GM12864 (cell line): ENCODE measurements around the gene DUOXA2.

Source experiments
- DNase-seq: peaks from one replicate; pipeline ENCODE4 v3.0.0-alpha.2; 2011; ENCODE audit warnings: low read depth
- H3K4me3 ChIP-seq: 2 replicates; pipeline ENCODE4 v1.5.1; 2011; ENCODE audit warnings: mild to moderate bottlenecking, low read depth, low read length, control low read depth
- TF ChIP-seq, protein P1 (sequence below): IDR thresholded peaks from 2 replicates; pipeline ENCODE4 v1.5.1; 2011; ENCODE audit warnings: low read depth, mild to moderate bottlenecking, moderate library complexity, low read length, control low read depth, inconsistent platforms; ENCODE audit errors: missing control alignments

DUOXA2 gene

DNA sequence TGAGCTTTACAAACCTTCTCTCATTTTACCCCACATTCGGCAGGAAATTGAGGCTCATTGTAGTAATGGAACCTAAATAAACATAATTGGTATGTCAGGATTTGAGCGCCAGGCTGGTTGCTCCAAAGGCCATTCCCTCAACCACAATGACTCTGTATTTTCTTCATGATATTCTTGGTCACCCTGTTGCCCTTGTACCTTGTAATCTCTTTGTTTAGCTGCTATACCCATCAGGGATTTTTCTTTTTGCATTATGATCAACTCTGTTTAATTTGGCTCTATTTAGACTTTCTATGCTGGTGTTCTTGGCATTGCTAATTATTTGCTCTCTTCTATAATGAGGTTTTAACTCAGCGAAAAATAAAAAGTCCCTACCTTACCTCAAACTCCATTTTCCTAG is 30.0 kb upstream of the DUOXA2 start:
- TF ChIP-seq, protein P1, sequence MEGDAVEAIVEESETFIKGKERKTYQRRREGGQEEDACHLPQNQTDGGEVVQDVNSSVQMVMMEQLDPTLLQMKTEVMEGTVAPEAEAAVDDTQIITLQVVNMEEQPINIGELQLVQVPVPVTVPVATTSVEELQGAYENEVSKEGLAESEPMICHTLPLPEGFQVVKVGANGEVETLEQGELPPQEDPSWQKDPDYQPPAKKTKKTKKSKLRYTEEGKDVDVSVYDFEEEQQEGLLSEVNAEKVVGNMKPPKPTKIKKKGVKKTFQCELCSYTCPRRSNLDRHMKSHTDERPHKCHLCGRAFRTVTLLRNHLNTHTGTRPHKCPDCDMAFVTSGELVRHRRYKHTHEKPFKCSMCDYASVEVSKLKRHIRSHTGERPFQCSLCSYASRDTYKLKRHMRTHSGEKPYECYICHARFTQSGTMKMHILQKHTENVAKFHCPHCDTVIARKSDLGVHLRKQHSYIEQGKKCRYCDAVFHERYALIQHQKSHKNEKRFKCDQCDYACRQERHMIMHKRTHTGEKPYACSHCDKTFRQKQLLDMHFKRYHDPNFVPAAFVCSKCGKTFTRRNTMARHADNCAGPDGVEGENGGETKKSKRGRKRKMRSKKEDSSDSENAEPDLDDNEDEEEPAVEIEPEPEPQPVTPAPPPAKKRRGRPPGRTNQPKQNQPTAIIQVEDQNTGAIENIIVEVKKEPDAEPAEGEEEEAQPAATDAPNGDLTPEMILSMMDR: no peak
- DNase-seq: no peak
- H3K4me3 ChIP-seq: no peak overlapping the region

DNA sequence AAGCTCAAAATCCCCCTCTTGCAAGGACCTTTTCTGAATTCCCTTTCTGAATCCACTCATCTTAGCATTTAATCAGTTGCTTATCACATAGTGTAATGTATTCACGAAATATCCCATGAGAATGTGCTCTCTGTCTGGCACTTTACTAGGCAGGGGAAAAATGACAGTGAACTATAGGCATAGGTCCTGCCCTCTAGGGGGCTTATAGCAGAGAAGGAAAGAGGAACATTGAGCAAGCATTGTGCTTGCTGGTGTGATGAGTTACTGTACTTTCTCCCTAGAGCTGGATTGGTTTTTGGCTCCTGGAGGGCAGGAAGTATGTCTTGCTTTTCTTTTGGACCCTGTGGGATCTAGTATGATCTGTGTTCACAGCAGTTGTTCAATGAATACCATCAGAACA is 26.6 kb upstream of the DUOXA2 start:
- DNase-seq: no peak
- TF ChIP-seq, protein P1: peak; percentile 31
- no peak overlapping the region for H3K4me3 ChIP-seq

DNA sequence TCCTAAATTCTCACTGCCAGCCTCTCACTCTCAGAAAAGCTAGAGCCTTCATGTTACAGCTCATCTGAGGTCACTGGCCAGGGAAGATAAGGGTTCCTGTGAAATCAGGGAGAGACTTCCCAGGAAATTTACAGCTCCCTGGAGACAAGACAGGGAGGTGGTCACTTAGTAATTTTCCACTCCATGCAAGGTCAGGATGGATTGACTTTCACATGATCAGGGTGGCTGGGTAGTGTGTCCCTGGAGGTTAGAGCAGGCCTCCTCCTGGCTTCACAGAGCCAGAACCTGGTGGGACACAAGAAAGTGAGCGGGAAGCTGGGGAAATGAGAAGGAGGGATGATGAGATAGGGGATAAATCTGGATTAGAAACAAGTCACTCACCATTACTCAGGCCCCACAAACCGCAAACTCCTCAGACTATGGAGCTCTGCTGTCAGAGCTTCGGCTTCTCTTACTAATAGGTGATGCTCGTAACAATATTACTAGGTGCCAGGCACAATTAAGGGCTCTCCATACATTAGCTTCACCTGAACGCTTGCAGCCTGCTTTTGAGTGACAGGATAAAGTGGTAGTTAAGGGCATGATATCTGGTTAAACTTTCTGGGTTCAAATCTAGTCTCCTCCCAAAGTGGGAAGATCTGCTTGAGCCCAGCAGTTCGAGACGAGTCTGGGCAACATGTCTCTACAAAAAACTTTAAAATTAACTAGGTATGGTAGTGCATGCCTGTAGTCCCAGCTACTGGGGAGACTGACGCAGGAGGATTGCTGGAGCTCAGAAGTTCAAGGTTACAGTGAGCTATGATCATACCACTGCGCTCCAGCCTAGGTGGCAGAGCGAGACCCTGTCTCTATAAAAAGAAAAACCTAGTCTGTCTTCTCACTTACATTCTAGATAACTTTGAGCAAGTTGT is 25.1 kb upstream of the DUOXA2 start:
- no peak for DNase-seq
- no peak overlapping the region for H3K4me3 ChIP-seq
- TF ChIP-seq, protein P1: no peak

DNA sequence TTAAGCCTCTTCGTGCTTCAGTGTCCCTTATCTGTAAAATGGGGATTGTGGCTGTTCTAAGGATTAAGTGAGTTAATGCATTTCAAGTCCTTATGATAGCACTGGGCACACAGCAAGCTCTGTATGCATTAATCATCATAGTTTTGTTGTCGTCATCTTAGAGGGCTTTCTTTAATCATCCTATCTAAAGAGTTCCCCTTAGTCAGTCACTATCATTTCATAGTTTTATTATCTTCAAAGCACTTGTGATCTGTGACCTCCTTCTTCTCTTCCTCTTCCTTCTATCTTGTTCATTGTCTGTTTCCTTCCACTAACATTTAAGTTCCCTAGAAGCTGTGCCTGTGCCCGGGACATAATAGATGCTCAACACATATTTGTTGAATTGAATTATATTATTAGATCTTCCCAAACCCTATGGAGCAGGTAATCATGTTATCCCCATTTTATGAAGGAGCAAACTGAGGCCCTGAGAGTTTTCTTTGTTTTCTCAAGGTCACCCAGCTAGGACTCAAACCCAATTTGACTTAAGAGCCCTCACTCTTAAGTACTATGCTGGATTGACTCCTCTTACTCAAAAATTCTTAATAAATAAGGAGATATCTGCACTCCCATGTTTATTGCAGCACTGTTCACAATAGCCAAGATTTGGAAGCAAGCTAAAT is 24.3 kb upstream of the DUOXA2 start:
- TF ChIP-seq, protein P1: no peak
- no peak overlapping the region for H3K4me3 ChIP-seq
- no peak for DNase-seq

DNA sequence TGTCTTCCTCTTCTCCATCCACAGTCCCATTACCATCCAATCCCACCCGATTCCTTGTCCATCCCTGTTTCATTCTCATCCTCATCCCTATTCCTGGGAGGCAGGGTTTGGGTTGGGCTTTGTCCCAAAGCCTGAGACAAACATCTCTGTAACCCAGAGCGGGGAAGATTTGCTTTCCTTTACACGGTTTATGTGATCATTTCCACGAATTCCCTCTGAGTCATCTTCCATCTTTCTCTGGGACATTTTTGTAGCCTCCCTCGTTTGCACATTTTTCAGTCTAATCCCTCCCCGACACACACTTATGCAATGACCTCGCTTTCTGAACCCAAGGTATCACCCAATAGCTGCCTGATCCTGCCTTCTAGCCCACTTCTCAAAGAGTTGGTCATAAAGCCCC is 23.0 kb upstream of the DUOXA2 start:
- H3K4me3 ChIP-seq: no peak overlapping the region
- TF ChIP-seq, protein P1: no peak
- no peak for DNase-seq

DNA sequence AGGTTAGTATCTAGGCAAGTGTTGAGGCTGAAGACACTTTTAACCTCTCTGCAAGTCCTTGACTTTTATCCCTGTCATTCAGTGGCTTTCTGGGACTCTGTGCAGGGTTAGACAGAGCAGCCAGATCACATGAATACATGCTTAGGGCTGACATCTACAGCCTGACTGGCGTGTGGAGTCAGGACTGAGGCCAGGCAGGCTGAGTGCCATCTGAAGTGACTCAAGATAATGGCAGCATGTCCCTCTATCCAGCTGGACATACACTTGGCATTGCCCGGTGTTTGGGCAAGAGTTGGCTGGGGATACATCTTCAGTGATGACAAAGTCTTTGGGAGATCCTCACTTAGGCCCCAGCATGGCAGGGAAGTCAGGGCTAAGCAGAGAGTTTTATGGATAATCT is 22.6 kb upstream of the DUOXA2 start:
- DNase-seq: no peak
- TF ChIP-seq, protein P1: no peak
- H3K4me3 ChIP-seq: no peak overlapping the region

DNA sequence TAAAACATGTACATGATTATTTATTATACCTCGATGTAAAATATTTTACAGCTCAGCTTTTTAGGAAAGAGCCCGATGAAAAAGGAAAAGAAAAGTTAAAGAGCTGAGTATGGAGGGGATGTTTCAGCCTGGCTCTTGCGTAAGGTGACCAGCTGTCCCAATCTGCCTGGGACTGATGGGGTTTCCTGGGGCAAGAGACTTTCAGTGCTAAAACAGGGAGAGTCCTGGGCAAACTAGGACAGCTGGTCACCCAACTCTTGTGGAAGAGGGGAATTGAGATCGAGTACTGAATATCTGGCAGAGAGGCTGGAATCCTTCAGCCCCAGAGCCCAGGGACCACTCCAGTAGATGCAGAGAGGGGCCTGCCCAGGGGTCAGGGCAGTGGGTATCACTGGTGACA is 21.1 kb upstream of the DUOXA2 start:
- no peak for DNase-seq
- TF ChIP-seq, protein P1: no peak
- H3K4me3 ChIP-seq: no peak overlapping the region
